A673 (cell line): ENCODE data around the gene ZDHHC4.

Experiments used
- EZH2 ChIP-seq: fragments of 200-600 bp; sonication (generic); IDR thresholded peaks from 2 replicates; pipeline ENCODE4 v1.6.1; 2017; ENCODE audit warnings: borderline replicate concordance, low read depth, mild to moderate bottlenecking, mixed read lengths, antibody characterized with exemption, low read length; ENCODE audit not compliant: poor library complexity, severe bottlenecking
- TF ChIP-seq, protein P1 (sequence below): fragments of 300-800, 200-600 bp; sonication (generic); conservative IDR thresholded peaks from 2 replicates; pipeline ENCODE4 v1.5.1; 2017; ENCODE audit warnings: low read depth, mild to moderate bottlenecking, antibody characterized with exemption, low read length, moderate library complexity, mixed read lengths

DNA sequence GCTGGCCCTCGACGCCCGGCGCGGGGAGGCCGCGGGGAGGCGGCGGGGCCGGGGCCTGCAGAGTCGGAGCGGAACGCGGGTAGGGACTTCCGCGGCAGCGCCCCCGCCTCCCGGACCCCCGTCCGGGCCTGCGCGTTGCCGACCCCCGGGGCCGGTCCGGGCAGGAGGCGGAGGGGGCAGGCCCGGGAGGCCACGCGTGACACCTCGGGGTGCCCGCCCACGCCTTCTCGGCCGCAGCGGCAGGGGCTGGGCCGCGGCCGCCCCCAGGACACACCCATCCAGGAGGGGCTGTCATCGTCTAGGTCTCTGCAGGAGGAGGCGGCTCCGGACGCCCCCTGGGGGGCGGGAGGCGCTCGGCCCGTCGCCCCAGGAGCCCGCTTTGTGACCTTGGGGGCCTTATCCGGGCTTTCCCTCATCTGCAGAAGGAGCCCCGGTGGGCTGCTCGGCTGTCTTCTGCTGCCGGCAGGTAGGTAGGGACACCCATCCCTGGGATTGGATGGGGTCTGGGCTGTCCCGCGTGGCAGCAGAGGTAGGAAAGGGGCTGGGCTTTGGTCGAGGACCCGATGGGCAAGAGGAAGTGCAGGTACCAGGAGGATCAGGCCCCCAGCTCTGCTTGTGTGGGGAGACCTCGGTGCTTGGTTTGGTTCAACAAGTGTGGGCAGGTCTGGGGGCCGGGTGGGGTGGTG lies 60.4 kb downstream of the ZDHHC4 start:
- TF ChIP-seq, protein P1, sequence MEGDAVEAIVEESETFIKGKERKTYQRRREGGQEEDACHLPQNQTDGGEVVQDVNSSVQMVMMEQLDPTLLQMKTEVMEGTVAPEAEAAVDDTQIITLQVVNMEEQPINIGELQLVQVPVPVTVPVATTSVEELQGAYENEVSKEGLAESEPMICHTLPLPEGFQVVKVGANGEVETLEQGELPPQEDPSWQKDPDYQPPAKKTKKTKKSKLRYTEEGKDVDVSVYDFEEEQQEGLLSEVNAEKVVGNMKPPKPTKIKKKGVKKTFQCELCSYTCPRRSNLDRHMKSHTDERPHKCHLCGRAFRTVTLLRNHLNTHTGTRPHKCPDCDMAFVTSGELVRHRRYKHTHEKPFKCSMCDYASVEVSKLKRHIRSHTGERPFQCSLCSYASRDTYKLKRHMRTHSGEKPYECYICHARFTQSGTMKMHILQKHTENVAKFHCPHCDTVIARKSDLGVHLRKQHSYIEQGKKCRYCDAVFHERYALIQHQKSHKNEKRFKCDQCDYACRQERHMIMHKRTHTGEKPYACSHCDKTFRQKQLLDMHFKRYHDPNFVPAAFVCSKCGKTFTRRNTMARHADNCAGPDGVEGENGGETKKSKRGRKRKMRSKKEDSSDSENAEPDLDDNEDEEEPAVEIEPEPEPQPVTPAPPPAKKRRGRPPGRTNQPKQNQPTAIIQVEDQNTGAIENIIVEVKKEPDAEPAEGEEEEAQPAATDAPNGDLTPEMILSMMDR: no peak
- TF ChIP-seq EZH2: no peak
